Measurements from ENCODE around the gene WFS1. TPM values are rescaled to one million over a fixed set of nuclear protein-coding genes. Genes with fewer than 3 reads are reported as not detected.
A peak's percentile ranks its signal among the peaks of the same experiment; 100 is the strongest.

The WFS1 gene, protein sequence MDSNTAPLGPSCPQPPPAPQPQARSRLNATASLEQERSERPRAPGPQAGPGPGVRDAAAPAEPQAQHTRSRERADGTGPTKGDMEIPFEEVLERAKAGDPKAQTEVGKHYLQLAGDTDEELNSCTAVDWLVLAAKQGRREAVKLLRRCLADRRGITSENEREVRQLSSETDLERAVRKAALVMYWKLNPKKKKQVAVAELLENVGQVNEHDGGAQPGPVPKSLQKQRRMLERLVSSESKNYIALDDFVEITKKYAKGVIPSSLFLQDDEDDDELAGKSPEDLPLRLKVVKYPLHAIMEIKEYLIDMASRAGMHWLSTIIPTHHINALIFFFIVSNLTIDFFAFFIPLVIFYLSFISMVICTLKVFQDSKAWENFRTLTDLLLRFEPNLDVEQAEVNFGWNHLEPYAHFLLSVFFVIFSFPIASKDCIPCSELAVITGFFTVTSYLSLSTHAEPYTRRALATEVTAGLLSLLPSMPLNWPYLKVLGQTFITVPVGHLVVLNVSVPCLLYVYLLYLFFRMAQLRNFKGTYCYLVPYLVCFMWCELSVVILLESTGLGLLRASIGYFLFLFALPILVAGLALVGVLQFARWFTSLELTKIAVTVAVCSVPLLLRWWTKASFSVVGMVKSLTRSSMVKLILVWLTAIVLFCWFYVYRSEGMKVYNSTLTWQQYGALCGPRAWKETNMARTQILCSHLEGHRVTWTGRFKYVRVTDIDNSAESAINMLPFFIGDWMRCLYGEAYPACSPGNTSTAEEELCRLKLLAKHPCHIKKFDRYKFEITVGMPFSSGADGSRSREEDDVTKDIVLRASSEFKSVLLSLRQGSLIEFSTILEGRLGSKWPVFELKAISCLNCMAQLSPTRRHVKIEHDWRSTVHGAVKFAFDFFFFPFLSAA
- 32.4 TPM for polyA plus RNA-seq
- long read RNA-seq, donor 1, transcript WFS1-201 (8 exons, 3,640 nt): major isoform, 10 of 19 reads
- long read RNA-seq, donor 1, partial matches to known transcripts: 5 of 19 reads
- long read RNA-seq, donor 1, other reads (novel, unspliced or antisense): 0 of 19 reads
- long read RNA-seq, donor 2, transcript WFS1-201 (8 exons, 3,640 nt): major isoform, 10 of 22 reads
- long read RNA-seq, donor 2, partial matches to known transcripts: 11 of 22 reads
- long read RNA-seq, donor 2, other reads (novel, unspliced or antisense): 0 of 22 reads
- long read RNA-seq, donor 3: 0 reads
- long read RNA-seq, donor 4, partial matches to known transcripts: 0 of 1 reads
- long read RNA-seq, donor 4, other reads (novel, unspliced or antisense): 0 of 1 reads
- long read RNA-seq, donor 5, partial matches to known transcripts: 0 of 4 reads
- long read RNA-seq, donor 5, other reads (novel, unspliced or antisense): 0 of 4 reads
- long read RNA-seq, donor 6, transcript WFS1-201 (8 exons, 3,640 nt): major isoform, 6 of 10 reads
- long read RNA-seq, donor 6, partial matches to known transcripts: 0 of 10 reads
- long read RNA-seq, donor 6, other reads (novel, unspliced or antisense): 0 of 10 reads
- long read RNA-seq, donor 7, partial matches to known transcripts: 0 of 3 reads
- long read RNA-seq, donor 7, other reads (novel, unspliced or antisense): 0 of 3 reads
- long read RNA-seq, donor 8, transcript WFS1-201 (8 exons, 3,640 nt): major isoform, 7 of 12 reads
- long read RNA-seq, donor 8, partial matches to known transcripts: 0 of 12 reads
- long read RNA-seq, donor 8, other reads (novel, unspliced or antisense): 0 of 12 reads
- long read RNA-seq, donor 9, partial matches to known transcripts: 0 of 10 reads
- long read RNA-seq, donor 9, other reads (novel, unspliced or antisense): 0 of 10 reads
- long read RNA-seq, donor 10, transcript WFS1-201 (8 exons, 3,640 nt): major isoform, 8 of 24 reads
- long read RNA-seq, donor 10, partial matches to known transcripts: 12 of 24 reads
- long read RNA-seq, donor 10, other reads (novel, unspliced or antisense): 0 of 24 reads
- long read RNA-seq, donor 11, partial matches to known transcripts: 10 of 13 reads
- long read RNA-seq, donor 11, other reads (novel, unspliced or antisense): 0 of 13 reads

DNA sequence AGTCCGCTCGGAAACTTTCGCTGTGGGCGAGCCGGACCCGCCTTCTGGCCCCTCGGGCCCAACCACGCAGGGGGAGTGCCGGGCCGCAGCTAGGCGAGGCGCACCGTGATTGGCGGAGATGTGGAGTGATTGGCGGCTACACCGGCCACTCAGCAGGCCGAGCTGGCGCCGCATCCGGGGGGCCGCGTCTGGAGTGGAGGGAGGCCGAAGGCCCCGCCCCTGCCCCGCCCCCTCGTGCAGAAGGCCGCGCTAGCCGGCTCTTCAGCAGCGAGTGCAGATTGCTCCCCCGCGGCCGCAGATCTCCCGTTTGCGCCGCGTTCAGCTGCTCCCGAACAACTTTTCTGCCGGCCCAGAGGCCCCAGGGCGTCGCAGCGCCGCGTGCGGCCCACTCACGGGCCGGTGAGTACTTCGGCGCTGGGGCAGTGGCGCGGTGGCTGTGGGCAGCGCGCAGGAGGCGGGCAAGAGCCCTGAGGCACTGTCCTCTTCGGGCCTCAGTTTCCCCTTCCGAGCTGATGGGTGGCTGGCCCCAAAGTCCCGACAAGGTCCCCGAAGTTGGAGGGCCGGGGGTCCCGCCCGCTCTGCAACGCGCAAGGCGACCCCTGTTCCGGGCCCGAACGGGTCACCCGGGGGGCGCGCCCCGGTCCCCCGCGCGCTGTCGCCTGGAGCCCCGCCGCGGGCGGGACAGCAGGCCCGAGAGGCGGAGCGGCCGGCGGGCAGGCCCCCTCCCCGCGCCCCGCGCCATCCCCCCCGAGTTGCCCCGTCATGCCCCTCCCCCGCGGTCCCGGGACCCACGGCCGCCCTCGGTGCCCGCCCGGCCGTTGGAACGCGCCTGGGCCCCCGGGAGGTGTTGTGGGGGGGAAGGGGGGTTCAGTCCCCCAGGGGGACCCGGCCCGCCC is at the start of gene WFS1:
WFS1 (plus strand) TSS at position 235 of the 896 bp plus-strand sequence. CDS start 7,606 bp downstream, outside the sequence.
- Histone ChIP-seq H3K36me3 (ENCODE audit: control insufficient read depth, insufficient read depth, low read length) (peaks cover 5% of the 10 kb centered on the region), H3K27me3 (ENCODE audit: control insufficient read depth, insufficient read depth, low read length) (no peaks in the 10 kb centered on the region), H3K4me1 (ENCODE audit: control insufficient read depth, insufficient read depth, low read length) (peaks cover 35% of the 10 kb centered on the region), H3K27ac (ENCODE audit: low read length) (peak within 1 kb of the TSS; percentile 48), H3K9me3 (ENCODE audit: control insufficient read depth, low read depth, low read length) (no peaks in the 10 kb centered on the region), H3K4me3 (ENCODE audit: low read length) (peak within 1 kb of the TSS; percentile 65)
- peak; percentile 98 to 100 for DNase-seq
- no CpG with 5 or more reads among the region's 104 CpGs for WGBS (ENCODE audit: insufficient coverage, low lambda C conversion rate)

DNA sequence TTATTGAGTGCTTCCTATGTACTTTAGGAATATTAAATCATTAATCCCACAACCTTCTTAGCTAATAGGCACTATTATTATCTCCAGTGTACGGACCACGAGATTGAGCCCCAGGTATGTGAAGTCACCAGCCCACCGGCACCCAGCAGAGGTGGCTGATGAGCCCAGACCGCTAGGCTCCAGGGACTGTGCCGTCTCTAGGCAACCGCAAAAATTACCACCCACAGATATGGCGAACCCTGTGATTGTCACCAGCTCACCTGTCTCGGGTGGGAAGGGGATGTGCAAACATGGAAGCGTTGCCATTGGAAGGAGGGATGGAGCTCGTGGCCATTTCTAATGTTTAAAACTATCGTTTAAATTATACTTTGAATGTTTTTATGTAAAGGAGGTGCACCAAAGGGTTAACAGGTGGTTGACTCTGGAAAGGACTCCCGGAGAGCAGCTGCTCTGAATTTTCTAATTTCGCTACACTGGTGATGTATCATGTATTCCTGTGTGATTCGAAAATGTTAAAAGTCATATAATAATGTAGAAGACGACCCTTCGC is 48.3 kb upstream of the WFS1 start:
- H3K4me3 ChIP-seq (ENCODE audit: low read length): peak overlapping the region; percentile 10
- no peaks in the 10 kb centered on the region for H3K36me3 ChIP-seq (ENCODE audit: control insufficient read depth, insufficient read depth, low read length)
- H3K27ac ChIP-seq (ENCODE audit: low read length): no peak overlapping the region
- peaks cover 45% of the 10 kb centered on the region for H3K27me3 ChIP-seq (ENCODE audit: control insufficient read depth, insufficient read depth, low read length)
- H3K4me1 ChIP-seq (ENCODE audit: control insufficient read depth, insufficient read depth, low read length): no peaks in the 10 kb centered on the region
- no peak for DNase-seq
- WGBS (ENCODE audit: insufficient coverage, low lambda C conversion rate): no CpG with 5 or more reads among the region's 16 CpGs
- H3K9me3 ChIP-seq (ENCODE audit: control insufficient read depth, low read depth, low read length): peaks cover 4% of the 10 kb centered on the region

DNA sequence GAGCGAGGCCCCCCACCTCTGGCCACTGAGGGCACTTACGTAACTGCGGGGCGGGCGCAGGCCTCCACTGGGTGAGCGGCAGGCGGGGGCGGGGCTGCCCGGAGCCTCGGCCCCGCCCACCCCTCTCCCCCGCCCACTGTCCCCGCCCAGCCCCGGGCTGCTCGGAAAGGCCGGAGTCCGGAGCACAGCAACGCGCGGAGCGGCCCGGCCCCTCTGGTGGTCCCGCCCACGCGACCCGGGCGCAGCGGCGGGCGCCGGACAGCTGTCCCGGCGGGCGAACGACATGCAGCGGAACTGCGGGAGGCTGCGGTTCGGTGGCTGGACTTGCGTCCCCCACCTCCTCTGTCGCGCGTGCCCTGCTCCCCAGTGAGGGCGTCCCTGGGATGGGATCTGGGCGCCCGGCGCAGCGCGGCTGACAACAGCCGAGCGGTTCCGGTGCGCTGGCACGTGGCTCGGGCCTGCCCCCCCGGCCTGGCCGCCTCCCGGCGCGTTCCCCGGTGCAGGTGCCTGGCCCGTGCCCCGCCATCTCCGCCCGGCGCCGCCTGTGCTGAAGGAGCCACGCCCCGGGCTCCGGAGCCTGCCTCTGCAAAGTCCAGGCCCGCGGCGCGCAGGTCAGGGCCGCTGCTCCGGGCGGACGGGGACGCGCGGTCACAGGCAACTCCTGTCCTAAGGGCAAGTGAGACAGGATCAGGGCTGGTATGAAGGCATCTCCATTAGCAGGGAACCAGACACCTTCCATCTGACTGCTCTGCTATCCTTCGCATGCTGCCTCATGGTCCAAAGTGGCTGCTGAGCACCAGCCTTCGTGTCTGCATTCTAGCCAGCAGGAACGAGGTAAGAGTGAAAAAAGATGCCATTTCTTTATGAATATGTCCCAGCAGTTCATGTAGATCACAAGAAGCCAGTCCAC is 47.5 kb upstream of the WFS1 start:
- WGBS (ENCODE audit: insufficient coverage, low lambda C conversion rate): no CpG with 5 or more reads among the region's 84 CpGs
- Histone ChIP-seq H3K36me3 (ENCODE audit: control insufficient read depth, insufficient read depth, low read length) (no peaks in the 10 kb centered on the region), H3K4me3 (ENCODE audit: low read length) (peak overlapping the region; percentile 10), H3K9me3 (ENCODE audit: control insufficient read depth, low read depth, low read length) (peaks cover 4% of the 10 kb centered on the region), H3K4me1 (ENCODE audit: control insufficient read depth, insufficient read depth, low read length) (no peaks in the 10 kb centered on the region), H3K27me3 (ENCODE audit: control insufficient read depth, insufficient read depth, low read length) (peaks cover 45% of the 10 kb centered on the region), H3K27ac (ENCODE audit: low read length) (no peak overlapping the region)
- DNase-seq: peak in 1 of 2 donors; percentile 44

DNA sequence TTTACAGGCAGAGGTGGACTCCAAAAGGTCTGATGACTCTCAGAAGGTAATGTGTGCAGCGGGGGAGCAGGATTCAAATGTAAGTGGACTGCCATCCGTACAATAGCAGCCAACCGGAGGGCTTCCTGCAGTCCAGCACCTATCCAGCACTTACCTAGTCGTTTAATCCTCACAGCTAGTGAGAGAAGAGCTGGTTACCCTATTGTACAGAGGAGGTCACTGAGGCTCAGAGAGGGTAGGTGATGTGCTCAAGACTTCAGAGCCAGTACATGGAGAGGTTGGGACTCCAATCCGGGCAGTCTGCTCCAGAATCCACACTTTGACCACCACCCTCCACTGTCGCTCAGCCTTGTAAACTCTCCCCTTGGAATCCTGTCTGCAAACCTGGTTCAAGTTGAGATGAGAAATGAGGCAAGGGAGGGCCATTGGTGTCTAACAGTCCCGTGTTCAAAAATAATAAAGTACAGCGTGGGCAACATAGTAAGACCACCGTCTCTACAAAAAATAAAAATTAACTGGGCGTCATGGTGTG is 46.8 kb upstream of the WFS1 start:
- no CpG with 5 or more reads among the region's 10 CpGs for WGBS (ENCODE audit: insufficient coverage, low lambda C conversion rate)
- Histone ChIP-seq H3K4me3 (ENCODE audit: low read length) (no peak overlapping the region), H3K27me3 (ENCODE audit: control insufficient read depth, insufficient read depth, low read length) (peaks cover 43% of the 10 kb centered on the region), H3K27ac (ENCODE audit: low read length) (no peak overlapping the region), H3K4me1 (ENCODE audit: control insufficient read depth, insufficient read depth, low read length) (no peaks in the 10 kb centered on the region), H3K9me3 (ENCODE audit: control insufficient read depth, low read depth, low read length) (peaks cover 4% of the 10 kb centered on the region), H3K36me3 (ENCODE audit: control insufficient read depth, insufficient read depth, low read length) (no peaks in the 10 kb centered on the region)
- no peak for DNase-seq

DNA sequence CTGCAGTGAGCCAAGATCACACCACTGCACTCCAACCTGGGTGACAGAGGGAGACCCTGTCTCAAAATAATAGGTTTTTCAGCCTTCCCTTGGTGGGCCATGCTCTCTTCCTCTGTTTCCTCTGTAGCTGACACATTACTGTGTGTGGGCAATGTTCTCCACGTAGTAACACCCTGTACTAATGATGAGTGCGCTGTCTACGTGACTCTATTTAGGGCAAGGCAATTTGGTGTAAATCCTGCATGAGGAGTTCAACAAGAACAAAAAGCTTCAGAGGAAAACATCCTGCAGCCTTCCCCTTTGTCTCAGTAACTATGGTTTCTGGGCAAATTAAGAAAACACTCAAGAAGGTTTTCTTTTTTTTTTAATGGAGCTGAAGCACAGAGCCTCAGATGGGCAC is 44.9 kb upstream of the WFS1 start:
- Histone ChIP-seq H3K4me1 (ENCODE audit: control insufficient read depth, insufficient read depth, low read length) (no peaks in the 10 kb centered on the region), H3K27me3 (ENCODE audit: control insufficient read depth, insufficient read depth, low read length) (peaks cover 35% of the 10 kb centered on the region)
- no peak for DNase-seq

DNA sequence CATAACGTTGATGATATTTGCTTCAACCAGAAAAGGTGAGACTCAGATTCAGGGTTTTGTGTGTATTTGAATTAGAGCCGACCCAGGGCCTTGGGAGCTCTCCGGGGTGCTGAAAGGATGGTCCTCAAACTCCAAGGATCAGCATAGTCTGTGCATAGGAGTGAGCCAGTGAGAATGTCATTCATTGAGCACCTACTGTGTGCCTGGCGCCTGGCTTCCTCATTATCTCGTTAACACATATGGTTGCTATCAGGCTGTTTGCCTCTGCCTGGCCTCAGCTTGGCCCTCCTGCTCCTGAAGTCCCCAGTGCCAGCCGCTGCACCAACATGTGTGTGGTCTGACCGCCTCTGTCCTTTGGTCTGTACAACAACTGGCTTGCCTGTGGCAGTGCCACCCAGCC is 44.2 kb upstream of the WFS1 start:
- Histone ChIP-seq H3K27me3 (ENCODE audit: control insufficient read depth, insufficient read depth, low read length) (peaks cover 32% of the 10 kb centered on the region), H3K4me1 (ENCODE audit: control insufficient read depth, insufficient read depth, low read length) (no peaks in the 10 kb centered on the region), H3K36me3 (ENCODE audit: control insufficient read depth, insufficient read depth, low read length) (no peaks in the 10 kb centered on the region), H3K4me3 (ENCODE audit: low read length) (no peak overlapping the region), H3K9me3 (ENCODE audit: control insufficient read depth, low read depth, low read length) (peaks cover 4% of the 10 kb centered on the region), H3K27ac (ENCODE audit: low read length) (no peak overlapping the region)
- peak in 1 of 2 donors; percentile 14 for DNase-seq
- no CpG with 5 or more reads among the region's 7 CpGs for WGBS (ENCODE audit: insufficient coverage, low lambda C conversion rate)

More for the DNA sequence above, 44.9 kb upstream of the WFS1 start:
- WGBS (ENCODE audit: insufficient coverage, low lambda C conversion rate): no CpG with 5 or more reads among the region's 3 CpGs
- no peak overlapping the region for H3K27ac ChIP-seq (ENCODE audit: low read length)
- H3K9me3 ChIP-seq (ENCODE audit: control insufficient read depth, low read depth, low read length): peaks cover 4% of the 10 kb centered on the region
- no peaks in the 10 kb centered on the region for H3K36me3 ChIP-seq (ENCODE audit: control insufficient read depth, insufficient read depth, low read length)
- no peak overlapping the region for H3K4me3 ChIP-seq (ENCODE audit: low read length)

DNA sequence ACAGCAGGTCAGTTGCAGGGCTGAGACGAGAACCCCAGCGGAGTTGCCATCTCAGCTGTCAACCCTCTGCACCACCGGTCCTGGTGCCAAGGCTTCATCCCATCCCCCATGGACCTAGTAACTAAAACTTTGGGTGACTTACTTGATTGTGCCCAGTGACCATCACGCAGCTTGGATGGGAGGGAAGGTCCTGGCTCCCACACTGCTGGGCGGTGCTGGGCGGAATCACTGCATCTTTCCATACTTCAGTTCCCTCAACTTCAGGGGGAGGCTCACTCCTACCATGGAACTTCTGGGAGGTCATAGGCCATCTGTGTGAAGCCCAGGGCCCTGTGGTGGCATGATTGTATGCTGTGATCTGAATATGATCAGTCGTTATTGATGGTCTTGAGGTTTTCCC is 43.1 kb upstream of the WFS1 start:
- WGBS (ENCODE audit: insufficient coverage, low lambda C conversion rate): no CpG with 5 or more reads among the region's 7 CpGs
- Histone ChIP-seq H3K4me3 (ENCODE audit: low read length) (no peak overlapping the region), H3K4me1 (ENCODE audit: control insufficient read depth, insufficient read depth, low read length) (no peaks in the 10 kb centered on the region), H3K9me3 (ENCODE audit: control insufficient read depth, low read depth, low read length) (peaks cover 4% of the 10 kb centered on the region), H3K27ac (ENCODE audit: low read length) (no peak overlapping the region), H3K27me3 (ENCODE audit: control insufficient read depth, insufficient read depth, low read length) (peaks cover 22% of the 10 kb centered on the region), H3K36me3 (ENCODE audit: control insufficient read depth, insufficient read depth, low read length) (no peaks in the 10 kb centered on the region)
- no peak for DNase-seq
